ENCODE results near the gene HECW1. TPM values are rescaled to one million over a fixed set of nuclear protein-coding genes. Genes with fewer than 3 reads are reported as not detected.

Gene HECW1
- total and polyA plus RNA-seq, 4 donors, result 0.05 TPM; not detected in 3

DNA sequence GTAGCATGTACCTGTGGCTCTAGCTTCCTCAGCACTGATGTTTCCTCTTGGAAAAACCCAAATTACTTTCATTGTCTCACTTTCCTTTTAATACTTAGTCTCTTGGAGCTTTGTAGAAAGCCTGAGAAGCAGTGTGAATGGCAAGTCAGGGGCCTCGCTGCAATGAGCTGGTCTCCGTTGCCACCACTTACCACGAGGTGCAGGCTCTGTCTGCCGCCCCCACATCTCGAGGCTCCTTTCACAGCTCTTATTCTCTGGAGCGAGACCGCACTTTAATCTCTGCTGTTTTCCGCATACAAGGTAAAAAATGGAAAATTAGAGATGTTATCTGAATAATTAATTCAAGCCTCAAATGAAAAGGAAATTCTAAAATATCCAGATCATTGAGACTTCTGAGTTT, 186.2 kb downstream of the HECW1 start:
- WGBS, result 78% methylated on average over 8 of the region's 8 CpGs
- Histone ChIP-seq H3K9me3 (ENCODE audit: control insufficient read depth in 4 of 4, low read length in 3 of 4) (no peaks in the 10 kb centered on the region), H3K36me3 (ENCODE audit: control insufficient read depth in 4 of 4, insufficient read depth in 3 of 4, low read depth in 1 of 4, low read length in 3 of 4) (no peaks in the 10 kb centered on the region), H3K27me3 (ENCODE audit: control insufficient read depth in 4 of 4, insufficient read depth in 4 of 4, low read length in 3 of 4) (peaks cover 0 to 6% (median 4%) of the 10 kb centered on the region in 4 donors), H3K4me1 (ENCODE audit: control insufficient read depth in 4 of 4, insufficient read depth in 4 of 4, low read length in 3 of 4) (peaks cover 0 to under 1% (median 0%) of the 10 kb centered on the region in 4 donors), H3K4me3 (ENCODE audit: low read depth in 1 of 3, low read length in 3 of 3) (no peak overlapping the region), H3K27ac (ENCODE audit: low read depth in 1 of 2, low read length in 2 of 2) (no peak overlapping the region), H3K9ac (ENCODE audit: low read depth in 1 of 2, low read length in 2 of 2) (no peak overlapping the region)
- no peak for DNase-seq (ENCODE audit: low spot score)
- TF ChIP-seq JUND (IDR thresholded peaks at IDR 0.05) (no peak), HNF4A (conservative IDR thresholded peaks at IDR 0.05) (no peak), MAX (IDR thresholded peaks at IDR 0.05) (no peak), EGR1 (IDR thresholded peaks at IDR 0.05; ENCODE audit: low read depth in 2 of 2) (no peak), REST (IDR thresholded peaks at IDR 0.05) (no peak), NR2F2 (IDR thresholded peaks at IDR 0.05) (no peak), SP1 (IDR thresholded peaks at IDR 0.05) (no peak)

- Histone ChIP-seq H3K36me3 (ENCODE audit: control insufficient read depth in 4 of 4, insufficient read depth in 3 of 4, low read depth in 1 of 4, low read length in 3 of 4) (no peaks in the 10 kb centered on the region), H3K4me1 (ENCODE audit: control insufficient read depth in 4 of 4, insufficient read depth in 4 of 4, low read length in 3 of 4) (peaks cover 0 to 1% (median 0%) of the 10 kb centered on the region in 4 donors), H3K9ac (ENCODE audit: low read depth in 1 of 2, low read length in 2 of 2) (no peak overlapping the region), H3K9me3 (ENCODE audit: control insufficient read depth in 4 of 4, low read length in 3 of 4) (no peaks in the 10 kb centered on the region), H3K27me3 (ENCODE audit: control insufficient read depth in 4 of 4, insufficient read depth in 4 of 4, low read length in 3 of 4) (peaks cover 0 to 3% (median 0%) of the 10 kb centered on the region in 4 donors), H3K27ac (ENCODE audit: low read depth in 1 of 2, low read length in 2 of 2) (no peak overlapping the region), H3K4me3 (ENCODE audit: low read depth in 1 of 3, low read length in 3 of 3) (no peak overlapping the region)
- 84% methylated on average over 3 of the region's 3 CpGs for WGBS
- DNase-seq (ENCODE audit: low spot score), result no peak
- TF ChIP-seq FOXA1 (IDR thresholded peaks at IDR 0.05) (no peak), MAX (IDR thresholded peaks at IDR 0.05) (no peak), HNF4A (conservative IDR thresholded peaks at IDR 0.05) (no peak), YY1 (IDR thresholded peaks at IDR 0.05) (no peak), EGR1 (IDR thresholded peaks at IDR 0.05; ENCODE audit: low read depth in 2 of 2) (no peak), REST (IDR thresholded peaks at IDR 0.05) (no peak), RXRA (IDR thresholded peaks at IDR 0.05) (no peak)
- TF ChIP-seq, protein P1, sequence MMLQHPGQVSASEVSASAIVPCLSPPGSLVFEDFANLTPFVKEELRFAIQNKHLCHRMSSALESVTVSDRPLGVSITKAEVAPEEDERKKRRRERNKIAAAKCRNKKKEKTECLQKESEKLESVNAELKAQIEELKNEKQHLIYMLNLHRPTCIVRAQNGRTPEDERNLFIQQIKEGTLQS (IDR thresholded peaks at IDR 0.05), result no peak
These were observed 187.7 kb downstream of the HECW1 start for GRCh38 chr7:43300121-43300520.
